HepG2 (cell line): ENCODE data around the gene GSTK1. TPM values are rescaled to one million over a fixed set of nuclear protein-coding genes. Genes with fewer than 3 reads are reported as not detected.

Experiments used
- ARID3A ChIP-seq: IDR thresholded peaks from 2 replicates; pipeline ENCODE4 v1.6.1; 2012; ENCODE audit warnings: low read depth, low read length, improper control_type of control experiment
- BCL6 ChIP-seq: IDR thresholded peaks from 2 replicates; pipeline ENCODE4 v1.6.1; 2016; ENCODE audit warnings: missing genetic modification reagents, missing compliant biosample characterization
- CBX1 ChIP-seq: IDR thresholded peaks from one replicate; pipeline ENCODE4 v1.6.1; 2016; ENCODE audit warnings: antibody characterized with exemption, low read depth
- DRAP1 ChIP-seq: IDR thresholded peaks from 2 replicates; pipeline ENCODE4 v1.6.1; 2016; ENCODE audit warnings: missing genetic modification reagents, missing compliant biosample characterization
- HNF1B ChIP-seq: sonication (generic); formaldehyde crosslinking; IDR thresholded peaks from 2 replicates; pipeline ENCODE4 v1.5.1; 2020; ENCODE audit warnings: mild to moderate bottlenecking, moderate library complexity, missing genetic modification reagents
- NFRKB ChIP-seq: fragments of 450-650 bp; IDR thresholded peaks from 2 replicates; pipeline ENCODE4 v1.6.1; 2017
- NPAS2 ChIP-seq: sonication (generic); formaldehyde crosslinking; IDR thresholded peaks from 2 replicates; pipeline ENCODE4 v1.8.0; 2022; ENCODE audit warnings: mild to moderate bottlenecking, missing genetic modification reagents, borderline replicate concordance
- PATZ1 ChIP-seq: sonication (generic); formaldehyde crosslinking; IDR thresholded peaks from 2 replicates; pipeline ENCODE4 v1.4.0; 2020; ENCODE audit warnings: missing genetic modification reagents
- SIN3A ChIP-seq: IDR thresholded peaks from 2 replicates; pipeline ENCODE4 v1.6.1; 2011; ENCODE audit warnings: low read depth, mild to moderate bottlenecking, control low read depth, low read length, borderline replicate concordance
- SOX6 ChIP-seq, 2 experiments: fragments of 450-650 bp in 1 of 2; sonication (generic) in 1 of 2; formaldehyde crosslinking in 1 of 2; IDR thresholded peaks; 2 replicates each; pipeline versions ENCODE4 v1.4.0 to v1.6.1; 2017 to 2020; ENCODE audit warnings: antibody characterized with exemption in 1 of 2, mild to moderate bottlenecking in 1 of 2, missing genetic modification reagents in 1 of 2
- SP5 ChIP-seq: IDR thresholded peaks from 2 replicates; pipeline ENCODE4 v1.6.1; 2016; ENCODE audit warnings: low read depth, borderline replicate concordance
- THAP9 ChIP-seq: sonication (generic); formaldehyde crosslinking; IDR thresholded peaks from 2 replicates; pipeline ENCODE4; 2020; ENCODE audit warnings: missing genetic modification reagents, mild to moderate bottlenecking, borderline replicate concordance
- ZEB1 ChIP-seq: IDR thresholded peaks from 2 replicates; pipeline ENCODE4 v1.6.1; 2012; ENCODE audit warnings: mild to moderate bottlenecking, low read depth, inconsistent platforms; ENCODE audit not compliant: insufficient replicate concordance
- ZNF329 ChIP-seq: sonication (generic); formaldehyde crosslinking; IDR thresholded peaks from 2 replicates; pipeline ENCODE4 v1.9.0; 2021; ENCODE audit warnings: low read depth, mild to moderate bottlenecking, missing genetic modification reagents
- ZNF547 ChIP-seq: sonication (generic); formaldehyde crosslinking; IDR thresholded peaks from 2 replicates; pipeline ENCODE4 v1.5.1; 2020; ENCODE audit warnings: mild to moderate bottlenecking, missing genetic modification reagents
- ZNF704 ChIP-seq: sonication (generic); formaldehyde crosslinking; IDR thresholded peaks from 2 replicates; pipeline ENCODE4 v1.8.1; 2023; ENCODE audit warnings: mild to moderate bottlenecking, inconsistent platforms, moderate library complexity, missing genetic modification reagents, borderline replicate concordance
- ZNF740 ChIP-seq: sonication (generic); formaldehyde crosslinking; IDR thresholded peaks from 2 replicates; pipeline ENCODE4 v1.4.0; 2020; ENCODE audit warnings: missing genetic modification reagents
- polyA plus RNA-seq, 8 experiments: library from polyadenylated mRNA; depleted of rRNA in 3 of 8; stranded (reverse) in 7 of 8; unstranded in 1 of 8; fragments of >200 nt; fragmentation: Illumina TruSeq in 4 of 8; extraction: Trizol in 4 of 8; gene quantifications; 2 replicates each; pipeline versions ENCODE4 v1.2.1 to v1.2.3, GENCODE V29; 2011 to 2016; ENCODE audit warnings: low read depth in 4 of 8, missing spikeins in 1 of 8, mixed read lengths in 1 of 8; ENCODE audit not compliant: insufficient read depth in 1 of 8
- total RNA-seq, 5 experiments: library from RNA; depleted of rRNA; stranded (reverse); fragments of >200 nt; fragmentation: Illumina TruSeq; extraction: Trizol; gene quantifications; 2 replicates each; pipeline ENCODE4 v1.2.3, GENCODE V29; 2016; ENCODE audit warnings: low read depth in 1 of 5

Gene GSTK1
- total and polyA plus RNA-seq, 2 of the 13 experiments (the other 11 are each of a cell fraction or from before 2014, with no cell fraction given) = 64.6 to 92.1 TPM

- TF ChIP-seq THAP9 (CRISPR knock-in tag) (peak; percentile 54; the same call in 1 of the 2 replicates), BCL6 (CRISPR knock-in tag) (no peak), SP5 (CRISPR knock-in tag) (no peak; the same call in 1 of the 2 replicates), ARID3A (no peak; the same call in 1 of the 2 replicates), PATZ1 (CRISPR knock-in tag) (peak; percentile 33; the same call in 1 of the 2 replicates), ZNF740 (CRISPR knock-in tag) (0 out of 2 replicates have a peak, but pooled peaks have one; percentile 64), DRAP1 (peak; percentile 73), SIN3A (peak; percentile 47; the same call in 1 of the 2 replicates), ZNF547 (peak; percentile 2; the same call in 1 of the 2 replicates), CBX1 (no peak), NPAS2 (CRISPR knock-in tag) (no peak), SOX6 (IDR thresholded peaks at IDR 0.05) (no peak), SOX6 (CRISPR knock-in tag; IDR thresholded peaks at IDR 0.05) (peak; percentile 81), ZNF329 (CRISPR knock-in tag) (no peak), ZNF704 (CRISPR knock-in tag) (0 out of 2 replicates have a peak, but pooled peaks have one; percentile 26), NFRKB (no peak), HNF1B (CRISPR knock-in tag) (peak; percentile 45; the same call in 1 of the 2 replicates), ZEB1 (peak; percentile 82)
Measured at GRCh38 chr7:143284591-143285469, 21.6 kb downstream of the GSTK1 start, which contains the start of gene TMEM139 (continued).
